SJCRH30 (cell line): ENCODE measurements around the gene ARRB1. TPM values are rescaled to one million over a fixed set of nuclear protein-coding genes. Genes with fewer than 3 reads are reported as not detected.

Experiments used
- DNase-seq, 2 experiments: peaks; one replicate each; pipeline ENCODE4 v3.0.0-alpha.2; 2015 to 2020
- H3K27ac ChIP-seq: fragments of 250-450 bp; sonication (Bioruptor Pico); 2 replicates; pipeline ENCODE4 v1.5.1; 2020; ENCODE audit warnings: mild to moderate bottlenecking, moderate library complexity
- H3K27me3 ChIP-seq: fragments of 250-450 bp; sonication (Bioruptor Pico); 2 replicates; pipeline ENCODE4 v1.5.1; 2020; ENCODE audit warnings: mild to moderate bottlenecking, moderate library complexity
- H3K36me3 ChIP-seq: fragments of 250-450 bp; sonication (Bioruptor Pico); 2 replicates; pipeline ENCODE4 v1.5.1; 2020; ENCODE audit warnings: mild to moderate bottlenecking, moderate library complexity
- H3K4me1 ChIP-seq: fragments of 250-450 bp; sonication (Bioruptor Pico); 2 replicates; pipeline ENCODE4 v1.5.1; 2020; ENCODE audit warnings: mild to moderate bottlenecking, moderate library complexity
- H3K4me3 ChIP-seq: fragments of 250-450 bp; sonication (Bioruptor Pico); 2 replicates; pipeline ENCODE4 v1.5.1; 2020; ENCODE audit warnings: mild to moderate bottlenecking, moderate library complexity
- H3K9me3 ChIP-seq: fragments of 250-450 bp; sonication (Bioruptor Pico); replicated peaks from 2 replicates; pipeline ENCODE4 v1.5.1; 2020; ENCODE audit warnings: mild to moderate bottlenecking, moderate library complexity
- total RNA-seq: library from RNA; depleted of rRNA; stranded (reverse); fragments of >200 nt; shearing (Covaris generic); gene quantifications from 2 replicates; pipeline ENCODE4 v1.2.3, GENCODE V29; 2014; rRNA removed

Gene ARRB1
- total RNA-seq, 1 experiment from 2014 or later = 121 TPM

GRCh38 chr11:75233754-75234172 is 117.7 kb downstream of the ARRB1 start:
- peak; percentile 74 to 82 for DNase-seq
- Histone ChIP-seq H3K27ac (no peak overlapping the region), H3K27me3 (no peaks in the 10 kb centered on the region), H3K36me3 (no peaks in the 10 kb centered on the region), H3K4me1 (no peaks in the 10 kb centered on the region), H3K4me3 (no peak overlapping the region), H3K9me3 (no peaks in the 10 kb centered on the region)

- no peak for DNase-seq
- no peaks in the 10 kb centered on the region for H3K4me1 ChIP-seq
- H3K4me3 ChIP-seq = no peak overlapping the region
- H3K27me3 ChIP-seq = peaks cover 3% of the 10 kb centered on the region; the same call in 1 of the 2 replicates
- no peak overlapping the region for H3K27ac ChIP-seq
- no peaks in the 10 kb centered on the region for H3K36me3 ChIP-seq
- H3K9me3 ChIP-seq = no peaks in the 10 kb centered on the region
These were observed 120.8 kb downstream of the ARRB1 start for GRCh38 chr11:75230621-75231020.

DNA sequence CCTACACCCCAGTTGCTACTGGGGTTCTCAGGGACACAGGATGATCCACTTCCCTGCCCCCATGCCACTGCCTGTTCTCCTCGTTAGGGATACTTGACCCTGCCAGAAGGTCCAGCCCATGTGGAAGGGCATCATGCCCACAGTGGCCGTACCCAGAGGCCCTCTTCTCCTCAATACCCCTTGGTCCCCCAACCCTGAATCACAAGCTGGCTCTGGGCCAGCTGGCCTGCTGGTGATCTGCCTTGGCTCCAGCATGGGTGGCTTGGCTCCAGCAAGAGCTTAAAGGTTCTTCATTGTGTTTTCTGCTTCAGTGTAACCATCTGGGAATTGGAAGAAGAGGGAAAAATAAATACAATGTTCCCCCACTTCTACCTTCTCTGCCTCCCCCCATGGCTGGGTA is 122.0 kb downstream of the ARRB1 start:
- H3K27ac ChIP-seq = no peak overlapping the region
- no peak for DNase-seq

GRCh38 chr11:75225794-75226193 is 125.7 kb downstream of the ARRB1 start:
- Histone ChIP-seq H3K9me3 (no peaks in the 10 kb centered on the region), H3K36me3 (no peaks in the 10 kb centered on the region), H3K27ac (no peak overlapping the region), H3K27me3 (peaks cover 3% of the 10 kb centered on the region; the same call in 1 of the 2 replicates), H3K4me3 (no peak overlapping the region), H3K4me1 (no peaks in the 10 kb centered on the region)
- DNase-seq = no peak

More for the DNA sequence above, 122.0 kb downstream of the ARRB1 start:
- Histone ChIP-seq H3K9me3 (no peaks in the 10 kb centered on the region), H3K27me3 (peaks cover 3% of the 10 kb centered on the region; the same call in 1 of the 2 replicates), H3K36me3 (no peaks in the 10 kb centered on the region), H3K4me3 (no peak overlapping the region), H3K4me1 (no peaks in the 10 kb centered on the region)

- Histone ChIP-seq H3K27me3 (peaks cover 3% of the 10 kb centered on the region; the same call in 1 of the 2 replicates), H3K9me3 (no peaks in the 10 kb centered on the region), H3K27ac (no peak overlapping the region), H3K4me3 (no peak overlapping the region), H3K36me3 (no peaks in the 10 kb centered on the region), H3K4me1 (no peaks in the 10 kb centered on the region)
- no peak for DNase-seq
These were observed 127.4 kb downstream of the ARRB1 start for GRCh38 chr11:75223954-75224643.

DNA sequence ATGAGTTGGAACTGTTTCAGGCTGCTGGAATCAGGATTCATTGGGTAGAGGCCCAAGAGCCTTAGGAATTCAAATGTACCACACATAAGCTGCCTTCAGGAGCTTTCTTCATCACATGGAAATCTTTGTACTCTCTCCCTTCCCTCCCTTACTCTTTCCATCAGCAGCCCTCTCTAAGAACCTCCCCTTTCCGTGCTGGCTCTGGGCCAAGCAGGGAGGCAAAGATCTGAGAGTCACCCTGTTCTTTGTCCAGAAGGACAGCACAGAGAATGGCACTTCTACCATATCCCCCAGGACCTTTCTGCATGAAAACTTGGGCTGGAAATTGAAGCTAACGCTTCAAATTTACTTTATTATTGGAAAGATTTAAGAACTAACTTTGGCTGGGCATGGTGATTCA is 131.6 kb downstream of the ARRB1 start:
- H3K27ac ChIP-seq = no peak overlapping the region
- no peak overlapping the region for H3K4me3 ChIP-seq
- no peaks in the 10 kb centered on the region for H3K9me3 ChIP-seq
- no peak for DNase-seq
- no peaks in the 10 kb centered on the region for H3K27me3 ChIP-seq
- H3K36me3 ChIP-seq = no peaks in the 10 kb centered on the region
- no peaks in the 10 kb centered on the region for H3K4me1 ChIP-seq

DNA sequence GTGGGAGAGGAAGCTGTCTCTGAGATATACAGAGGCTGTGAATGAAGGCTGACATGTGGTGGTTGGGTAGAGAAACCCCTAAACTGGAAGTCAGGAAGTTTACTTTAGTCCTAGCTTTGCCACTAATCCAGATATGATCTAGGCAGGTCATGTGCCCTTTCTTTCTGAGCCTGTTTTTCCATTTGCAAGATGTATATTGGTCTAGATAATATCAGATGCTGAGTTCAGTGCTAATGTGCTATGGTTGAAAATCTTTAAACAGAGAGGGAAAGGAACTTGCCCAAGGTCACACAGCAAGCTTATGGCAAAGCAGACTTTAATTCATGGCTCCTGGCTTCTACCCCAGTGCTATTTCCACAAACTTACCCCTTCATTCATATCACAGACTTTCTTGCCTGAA is 136.6 kb downstream of the ARRB1 start:
- H3K4me3 ChIP-seq = no peak overlapping the region
- no peak overlapping the region for H3K27ac ChIP-seq
- H3K27me3 ChIP-seq = no peaks in the 10 kb centered on the region
- H3K36me3 ChIP-seq = no peaks in the 10 kb centered on the region
- DNase-seq = no peak
- H3K4me1 ChIP-seq = no peaks in the 10 kb centered on the region
- H3K9me3 ChIP-seq = no peaks in the 10 kb centered on the region

GRCh38 chr11:75214411-75214821 is 137.0 kb downstream of the ARRB1 start:
- peak; percentile 86 to 91 for DNase-seq
- no peaks in the 10 kb centered on the region for H3K9me3 ChIP-seq
- no peak overlapping the region for H3K4me3 ChIP-seq
- no peaks in the 10 kb centered on the region for H3K36me3 ChIP-seq
- H3K27ac ChIP-seq = no peak overlapping the region
- no peaks in the 10 kb centered on the region for H3K4me1 ChIP-seq
- no peaks in the 10 kb centered on the region for H3K27me3 ChIP-seq

Other genes with a start within 250 kb of the ARRB1 start
- gene SLCO2B1, start 200.6 kb downstream of the ARRB1 start, total RNA-seq = 0.20 and 0.73 TPM in 2 replicates
- gene TPBGL, start 110.9 kb downstream of the ARRB1 start, total RNA-seq = not detected in 2 replicates
- 2,831 and 2,945 TPM in 2 replicates for gene RPS3, start 47.9 kb upstream of the ARRB1 start, total RNA-seq
- gene KLHL35, start 81.5 kb upstream of the ARRB1 start, total RNA-seq = not detected in 2 replicates
- 4.0 and 5.8 TPM in 2 replicates for gene GDPD5, start 174.3 kb upstream of the ARRB1 start, total RNA-seq
- 133 and 146 TPM in 2 replicates for gene SERPINH1, start 210.6 kb upstream of the ARRB1 start, total RNA-seq